ENCODE results near the gene USP33.

USP33 gene

GRCh38 chr1:77776007-77776700 lies 16.5 kb upstream of the USP33 start:
- no peaks in the 10 kb centered on the region for H3K36me3 ChIP-seq (ENCODE audit: insufficient read depth, low read length)
- peaks cover 20% of the 10 kb centered on the region for H3K4me1 ChIP-seq (ENCODE audit: insufficient read depth, low read length)
- no peak overlapping the region for H3K4me3 ChIP-seq (ENCODE audit: low read depth in 1 of 2, low read length in 2 of 2)
- no peak overlapping the region for H3K27ac ChIP-seq (ENCODE audit: low read length)
- H2AFZ ChIP-seq (ENCODE audit: low read depth, low read length) = no peak overlapping the region; the same call in 1 of the 2 replicates
- ATAC-seq (ENCODE audit: insufficient read depth, low read depth) (no peak), DNase-seq (no peak)
- H3K79me2 ChIP-seq (ENCODE audit: insufficient read depth, low read length) = peaks cover 18% of the 10 kb centered on the region
- no peaks in the 10 kb centered on the region for H3K9me3 ChIP-seq (ENCODE audit: insufficient read depth, low read length, severe bottlenecking)
- H4K20me1 ChIP-seq (ENCODE audit: insufficient read depth, low read length) = no peaks in the 10 kb centered on the region
- TF ChIP-seq CTCF (IDR thresholded peaks at IDR 0.05; ENCODE audit: borderline replicate concordance, extremely low read depth, low read length, poor library complexity, severe bottlenecking) (no peak), EZH2 (IDR thresholded peaks at IDR 0.05; ENCODE audit: borderline replicate concordance, low read depth, low read length, severe bottlenecking) (no peak)
- no peak overlapping the region for H3K9ac ChIP-seq (ENCODE audit: low read depth, low read length)
- H3K27me3 ChIP-seq (ENCODE audit: insufficient read depth, low read length, poor library complexity) = no peaks in the 10 kb centered on the region
- H3K4me2 ChIP-seq (ENCODE audit: insufficient read depth, low read length) = no peak overlapping the region

GRCh38 chr1:77768006-77768405 lies 8.4 kb upstream of the USP33 start:
- DNase-seq (no peak), ATAC-seq (ENCODE audit: insufficient read depth, low read depth) (no peak)
- H3K4me2 ChIP-seq (ENCODE audit: insufficient read depth, low read length) = no peak overlapping the region
- no peaks in the 10 kb centered on the region for H3K36me3 ChIP-seq (ENCODE audit: insufficient read depth, low read length)
- no peaks in the 10 kb centered on the region for H3K27me3 ChIP-seq (ENCODE audit: insufficient read depth, low read length, poor library complexity)
- H2AFZ ChIP-seq (ENCODE audit: low read depth, low read length) = no peak overlapping the region
- no peaks in the 10 kb centered on the region for H3K79me2 ChIP-seq (ENCODE audit: insufficient read depth, low read length)
- H3K4me3 ChIP-seq (ENCODE audit: low read depth in 1 of 2, low read length in 2 of 2) = no peak overlapping the region
- no peak for TF ChIP-seq EZH2 (IDR thresholded peaks at IDR 0.05; ENCODE audit: borderline replicate concordance, low read depth, low read length, severe bottlenecking)
- no peak for TF ChIP-seq CTCF (IDR thresholded peaks at IDR 0.05; ENCODE audit: borderline replicate concordance, extremely low read depth, low read length, poor library complexity, severe bottlenecking)
- no peaks in the 10 kb centered on the region for H4K20me1 ChIP-seq (ENCODE audit: insufficient read depth, low read length)
- no peak overlapping the region for H3K27ac ChIP-seq (ENCODE audit: low read length)
- no peaks in the 10 kb centered on the region for H3K4me1 ChIP-seq (ENCODE audit: insufficient read depth, low read length)
- H3K9me3 ChIP-seq (ENCODE audit: insufficient read depth, low read length, severe bottlenecking) = no peaks in the 10 kb centered on the region
- no peak overlapping the region for H3K9ac ChIP-seq (ENCODE audit: low read depth, low read length)

GRCh38 chr1:77762072-77762476 lies 2.4 kb upstream of the USP33 start:
- H2AFZ ChIP-seq (ENCODE audit: low read depth, low read length) = no peak overlapping the region
- ATAC-seq (ENCODE audit: insufficient read depth, low read depth) (no peak), DNase-seq (no peak)
- H3K79me2 ChIP-seq (ENCODE audit: insufficient read depth, low read length) = peaks cover 26% of the 10 kb centered on the region
- H3K27me3 ChIP-seq (ENCODE audit: insufficient read depth, low read length, poor library complexity) = no peaks in the 10 kb centered on the region
- H3K4me2 ChIP-seq (ENCODE audit: insufficient read depth, low read length) = no peak overlapping the region
- no peak overlapping the region for H3K4me3 ChIP-seq (ENCODE audit: low read depth in 1 of 2, low read length in 2 of 2)
- no peaks in the 10 kb centered on the region; the same call in 1 of the 2 replicates for H3K36me3 ChIP-seq (ENCODE audit: insufficient read depth, low read length)
- peaks cover 22% of the 10 kb centered on the region for H3K4me1 ChIP-seq (ENCODE audit: insufficient read depth, low read length)
- no peak overlapping the region for H3K9ac ChIP-seq (ENCODE audit: low read depth, low read length)
- H4K20me1 ChIP-seq (ENCODE audit: insufficient read depth, low read length) = peaks cover 7% of the 10 kb centered on the region; the same call in 1 of the 2 replicates
- H3K27ac ChIP-seq (ENCODE audit: low read length) = no peak overlapping the region
- no peaks in the 10 kb centered on the region for H3K9me3 ChIP-seq (ENCODE audit: insufficient read depth, low read length, severe bottlenecking)
- TF ChIP-seq EZH2 (IDR thresholded peaks at IDR 0.05; ENCODE audit: borderline replicate concordance, low read depth, low read length, severe bottlenecking) = no peak
- TF ChIP-seq CTCF (IDR thresholded peaks at IDR 0.05; ENCODE audit: borderline replicate concordance, extremely low read depth, low read length, poor library complexity, severe bottlenecking) = no peak
